Stomach (tissue), 9 donors: ENCODE results near the gene EDIL3. TPM values are rescaled to one million over a fixed set of nuclear protein-coding genes. Genes with fewer than 3 reads are reported as not detected.

Source experiments
- DNase-seq, 2 donors: peaks; one replicate each; pipeline versions ENCODE4 v3.0.0 to v3.0.0-alpha.2; 2013 to 2019
- H3K27ac ChIP-seq, 5 donors: fragments of 200-600 bp in 4 of 5; sonication (generic) in 4 of 5; one replicate each; pipeline ENCODE4 v1.5.1; 2013 to 2019; ENCODE audit warnings: mild to moderate bottlenecking in 1 of 5, moderate library complexity in 1 of 5
- H3K27me3 ChIP-seq, 3 donors: fragments of 200-600 bp; sonication (generic); one replicate each; pipeline ENCODE4 v1.5.1; 2017 to 2019; ENCODE audit warnings: mixed run types in 1 of 3
- H3K36me3 ChIP-seq, 4 donors: fragments of 200-600 bp; sonication (generic); 1 replicate in 3 of 4; 2 replicates in 1 of 4; pipeline ENCODE4 v1.5.1; 2016 to 2019
- H3K4me1 ChIP-seq, 4 donors: fragments of 200-600 bp; sonication (generic); one replicate each; pipeline ENCODE4 v1.5.1; 2016 to 2019
- H3K4me3 ChIP-seq, 4 donors: fragments of 200-600 bp; sonication (generic) in 3 of 4; one replicate each; pipeline ENCODE4 v1.5.1; 2016 to 2019; ENCODE audit warnings: mild to moderate bottlenecking in 1 of 4
- H3K9me3 ChIP-seq, 4 donors: fragments of 200-600 bp; sonication (generic); one replicate each; pipeline ENCODE4 v1.5.1; 2016 to 2019
- EP300 ChIP-seq: sonication (generic); formaldehyde crosslinking; IDR thresholded peaks from one replicate; pipeline ENCODE4 v1.6.1; 2017; ENCODE audit warnings: antibody characterized with exemption
- POLR2A ChIP-seq, 4 donors: fragments of 450-650 bp; IDR thresholded peaks; one replicate each; pipeline ENCODE4 v1.6.1; 2016; ENCODE audit warnings: antibody characterized with exemption in 4 of 4, control low read depth in 2 of 4, mild to moderate bottlenecking in 1 of 4, moderate library complexity in 1 of 4
- POLR2AphosphoS5 ChIP-seq, 3 donors: sonication (generic); formaldehyde crosslinking; IDR thresholded peaks; one replicate each; pipeline ENCODE4 v1.6.1; 2016; ENCODE audit warnings: antibody characterized with exemption in 3 of 3
- WGBS, 5 donors: extraction: QIAGEN DNeasy Blood & Tissue Kit in 3 of 5; methylation state at CpG; one replicate each; pipeline versions ENCODE4 v1.1.5 to v1.1.7; 2013 to 2018; 5-methylcytosine and 5-hydroxymethylcytosine counted together
- intact Hi-C: fragments of 100-400 bp; cut with DNase I; formaldehyde crosslinking; loops from one replicate; pipeline ENCODE4 v1.15.1; 2023; ENCODE audit warnings: low total_unique reads
- polyA plus RNA-seq, 3 donors: library from polyadenylated mRNA; stranded (reverse); fragments of 200-250 nt; gene quantifications; one replicate each; pipeline ENCODE4 v1.2.3, GENCODE V29; 2013
- total RNA-seq, 5 donors: library from RNA; depleted of rRNA; stranded (reverse); fragments of >200 nt; gene quantifications; one replicate each; pipeline versions ENCODE4 v1.1.0 to v1.2.3, GENCODE V29; 2014 to 2016
- TF ChIP-seq, protein P1 (sequence below), 7 experiments: fragments of 450-650 bp in 4 of 7; fragments of 200-600 bp in 3 of 7; sonication (generic) in 3 of 7; IDR thresholded peaks; one replicate each; pipeline ENCODE4 v1.5.1; 2016 to 2019; ENCODE audit warnings: antibody characterized with exemption in 7 of 7, control low read depth in 2 of 7, mild to moderate bottlenecking in 1 of 7
- donor health status: healthy with polysubstance abuse.
- donor health status: Bipolar disorder and iron deficiency.
- donor health status: healthy.

EDIL3 gene
- total and polyA plus RNA-seq, 8 donors = 2.3 to 75.0 (median 14.4) TPM

DNA sequence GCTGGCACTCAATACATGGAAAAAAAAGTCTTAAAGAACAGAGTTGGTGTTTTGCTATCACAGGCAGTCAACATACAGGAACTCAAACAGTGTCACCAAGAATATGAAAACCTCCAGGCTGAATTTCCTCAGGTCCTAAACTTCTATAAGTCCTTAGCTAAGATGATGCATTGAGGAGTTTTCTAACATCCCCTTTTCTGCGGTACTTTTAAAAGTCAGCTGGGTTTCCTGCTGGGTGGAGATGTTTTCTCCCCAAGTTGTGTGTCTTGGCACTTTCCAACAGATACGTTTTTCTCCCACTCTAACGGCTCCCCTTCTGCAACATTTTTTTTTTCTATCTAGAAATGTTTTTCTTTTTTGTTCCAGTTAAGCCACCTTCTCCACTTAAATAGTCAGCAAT is 419.2 kb downstream of the EDIL3 start:
- H3K27ac ChIP-seq = no peak overlapping the region
- no peak overlapping the region for H3K4me3 ChIP-seq
- H3K4me1 ChIP-seq = no peaks in the 10 kb centered on the region
- no peaks in the 10 kb centered on the region for H3K27me3 ChIP-seq
- intact Hi-C loops = no loop called here
- H3K36me3 ChIP-seq = no peaks in the 10 kb centered on the region
- TF ChIP-seq POLR2A (IDR thresholded peaks at IDR 0.05) = no peak
- TF ChIP-seq, protein P1, sequence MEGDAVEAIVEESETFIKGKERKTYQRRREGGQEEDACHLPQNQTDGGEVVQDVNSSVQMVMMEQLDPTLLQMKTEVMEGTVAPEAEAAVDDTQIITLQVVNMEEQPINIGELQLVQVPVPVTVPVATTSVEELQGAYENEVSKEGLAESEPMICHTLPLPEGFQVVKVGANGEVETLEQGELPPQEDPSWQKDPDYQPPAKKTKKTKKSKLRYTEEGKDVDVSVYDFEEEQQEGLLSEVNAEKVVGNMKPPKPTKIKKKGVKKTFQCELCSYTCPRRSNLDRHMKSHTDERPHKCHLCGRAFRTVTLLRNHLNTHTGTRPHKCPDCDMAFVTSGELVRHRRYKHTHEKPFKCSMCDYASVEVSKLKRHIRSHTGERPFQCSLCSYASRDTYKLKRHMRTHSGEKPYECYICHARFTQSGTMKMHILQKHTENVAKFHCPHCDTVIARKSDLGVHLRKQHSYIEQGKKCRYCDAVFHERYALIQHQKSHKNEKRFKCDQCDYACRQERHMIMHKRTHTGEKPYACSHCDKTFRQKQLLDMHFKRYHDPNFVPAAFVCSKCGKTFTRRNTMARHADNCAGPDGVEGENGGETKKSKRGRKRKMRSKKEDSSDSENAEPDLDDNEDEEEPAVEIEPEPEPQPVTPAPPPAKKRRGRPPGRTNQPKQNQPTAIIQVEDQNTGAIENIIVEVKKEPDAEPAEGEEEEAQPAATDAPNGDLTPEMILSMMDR (IDR thresholded peaks at IDR 0.05) = no peak
- TF ChIP-seq EP300 = no peak
- TF ChIP-seq POLR2AphosphoS5 (IDR thresholded peaks at IDR 0.05) = no peak
- 38 to 58% (median 44%) methylated on average over 3 of the region's 3 CpGs for WGBS, 5 donors
- DNase-seq = no peak
- no peaks in the 10 kb centered on the region for H3K9me3 ChIP-seq

DNA sequence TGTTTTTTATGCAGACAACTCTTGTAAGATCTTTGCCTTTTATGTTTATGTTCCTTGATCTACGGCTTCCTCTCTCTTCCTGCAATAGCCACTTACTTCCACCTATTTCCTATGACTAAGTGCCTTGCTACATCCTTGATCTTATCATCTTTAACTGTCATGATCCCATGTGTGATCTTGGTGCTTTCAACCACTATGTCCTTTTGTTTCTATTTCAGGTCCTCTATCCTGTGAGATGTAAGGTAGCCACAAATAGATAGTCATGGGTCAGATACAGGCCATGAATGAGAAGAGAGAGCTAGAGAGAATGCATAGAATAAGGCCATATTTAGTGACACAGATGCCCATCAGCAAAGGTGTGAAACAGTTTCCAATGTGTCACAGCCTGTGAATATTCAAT is 420.4 kb downstream of the EDIL3 start:
- WGBS, 5 donors = 63 to 85% (median 76%) methylated on average over 1 of the region's 1 CpG
- no peak overlapping the region for H3K27ac ChIP-seq
- DNase-seq = no peak

DNA sequence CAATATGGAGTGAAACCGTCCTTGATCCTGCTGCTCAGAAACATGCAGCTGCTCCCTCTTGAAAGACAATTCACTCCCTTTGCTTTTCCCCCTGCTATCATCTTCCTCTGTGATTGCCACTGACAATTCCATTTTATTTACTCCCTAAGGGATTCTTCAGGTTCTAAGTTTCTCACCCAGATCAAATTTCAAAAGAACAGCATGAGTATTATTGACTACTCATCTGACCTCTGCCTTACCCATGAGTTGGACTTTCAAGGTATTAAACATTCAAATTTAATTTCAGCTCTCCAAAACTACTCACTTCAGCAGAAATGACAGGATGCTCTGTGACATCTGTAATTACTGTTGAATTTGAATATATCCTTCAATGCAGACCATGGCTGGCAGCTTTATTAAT is 427.5 kb downstream of the EDIL3 start:
- H3K36me3 ChIP-seq = no peaks in the 10 kb centered on the region
- intact Hi-C loops = no loop called here
- TF ChIP-seq POLR2A (IDR thresholded peaks at IDR 0.05) (no peak), POLR2AphosphoS5 (IDR thresholded peaks at IDR 0.05) (no peak), EP300 (no peak)
- TF ChIP-seq, protein P1 (IDR thresholded peaks at IDR 0.05) = no peak
- H3K9me3 ChIP-seq = no peaks in the 10 kb centered on the region
- H3K4me1 ChIP-seq = peaks cover 0 to 4% (median 0%) of the 10 kb centered on the region in 4 donors
- H3K27ac ChIP-seq = no peak overlapping the region
- no peak overlapping the region for H3K4me3 ChIP-seq
- WGBS, 5 donors = 90 to 96% (median 91%) methylated on average over 1 of the region's 1 CpG
- H3K27me3 ChIP-seq = no peaks in the 10 kb centered on the region
- DNase-seq = no peak

More for the DNA sequence above, 420.4 kb downstream of the EDIL3 start:
- no peaks in the 10 kb centered on the region for H3K36me3 ChIP-seq
- intact Hi-C loops = no loop called here
- no peaks in the 10 kb centered on the region for H3K27me3 ChIP-seq
- H3K4me1 ChIP-seq = no peaks in the 10 kb centered on the region
- H3K4me3 ChIP-seq = no peak overlapping the region
- no peaks in the 10 kb centered on the region for H3K9me3 ChIP-seq
- TF ChIP-seq, protein P1 (IDR thresholded peaks at IDR 0.05) = no peak
- TF ChIP-seq EP300 (no peak), POLR2A (IDR thresholded peaks at IDR 0.05) (no peak), POLR2AphosphoS5 (IDR thresholded peaks at IDR 0.05) (no peak)

DNA sequence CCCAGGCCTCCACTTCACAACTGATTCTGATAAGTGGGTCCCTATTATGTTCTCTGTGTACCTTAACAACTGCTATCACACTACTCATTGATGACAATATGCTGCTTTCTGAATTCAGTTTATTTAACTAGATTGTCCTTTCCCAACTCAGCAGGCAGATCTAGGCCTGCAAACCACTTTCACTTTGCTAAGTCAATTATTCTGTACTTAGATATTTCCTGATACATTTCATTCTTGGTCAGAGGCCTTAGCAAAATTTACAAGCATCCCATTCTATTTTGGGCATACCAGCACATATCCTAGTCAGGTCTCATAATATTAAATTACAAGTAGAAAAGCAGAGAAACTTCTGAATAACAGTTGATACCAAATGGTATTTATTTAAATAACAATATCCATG is 428.3 kb downstream of the EDIL3 start:
- no peak overlapping the region for H3K4me3 ChIP-seq
- H3K36me3 ChIP-seq = no peaks in the 10 kb centered on the region
- TF ChIP-seq, protein P1 (IDR thresholded peaks at IDR 0.05) = no peak
- TF ChIP-seq EP300 (no peak), POLR2A (IDR thresholded peaks at IDR 0.05) (no peak), POLR2AphosphoS5 (IDR thresholded peaks at IDR 0.05) (no peak)
- no peaks in the 10 kb centered on the region for H3K27me3 ChIP-seq
- H3K27ac ChIP-seq = no peak overlapping the region
- DNase-seq = no peak
- H3K4me1 ChIP-seq = peaks cover 0 to 4% (median 0%) of the 10 kb centered on the region in 4 donors
- H3K9me3 ChIP-seq = no peaks in the 10 kb centered on the region
- intact Hi-C loops = no loop called here
